Activated naive CD4-positive, alpha-beta T cell treated with anti-CD3 and anti-CD28 coated beads for 36 hours (primary cell): Measurements from ENCODE around the gene RIMOC1. TPM values are rescaled to one million over a fixed set of nuclear protein-coding genes. Genes with fewer than 3 reads are reported as not detected.

Experiments used
- CTCF ChIA-PET: fragments of 350-600 bp; sonication (Branson Sonifier 250); formaldehyde crosslinking; loops from one replicate; lab custom pipeline; 2021; ENCODE audit warnings: antibody characterized with exemption; lab: Charles Lee
- DNase-seq: peaks from one replicate; pipeline ENCODE4 v3.0.0-alpha.2; 2020
- H3K27ac Mint-ChIP-seq: one replicate; pipeline ENCODE4 v1.8.0; 2021; ENCODE audit warnings: mild to moderate bottlenecking, mixed read lengths
- H3K27me3 Mint-ChIP-seq: one replicate; pipeline ENCODE4 v1.8.0; 2021; ENCODE audit warnings: low read depth, mixed read lengths
- H3K36me3 Mint-ChIP-seq: one replicate; pipeline ENCODE4 v1.8.0; 2021; ENCODE audit warnings: low read depth, mixed read lengths
- H3K4me1 Mint-ChIP-seq: one replicate; pipeline ENCODE4 v1.8.0; 2021; ENCODE audit warnings: low read depth, mixed read lengths
- H3K4me3 Mint-ChIP-seq: one replicate; pipeline ENCODE4 v1.8.0; 2021; ENCODE audit warnings: mild to moderate bottlenecking, moderate library complexity, mixed read lengths
- H3K9me3 Mint-ChIP-seq: one replicate; pipeline ENCODE4 v1.8.0; 2021; ENCODE audit warnings: mixed read lengths
- intact Hi-C: fragments of 100-400 bp; cut with micrococcal nuclease; formaldehyde crosslinking; loops from one replicate; pipeline ENCODE4 v1.15.1; 2023
- total RNA-seq, 2 experiments: library from RNA; stranded (reverse); gene quantifications; one replicate each; pipeline ENCODE4 v1.2.3, GENCODE V29; 2021

Gene RIMOC1
- total RNA-seq, 2 experiments from 2014 or later: 16.6 to 19.6 TPM

- Mint-ChIP-seq H3K4me1 (peaks cover 25% of the 10 kb centered on the region), H3K27ac (peak overlapping the region; percentile 1), H3K9me3 (no peaks in the 10 kb centered on the region), H3K27me3 (peaks cover 5% of the 10 kb centered on the region), H3K4me3 (no peak overlapping the region), H3K36me3 (no peaks in the 10 kb centered on the region)
- intact Hi-C loops: loop anchor here (5.0 to 10.0 kb wide), 4 partner anchors 1040 to 1610 kb away; partner anchors contain the start of genes RPL37, TMEM267 and TTC33
- CTCF ChIA-PET: interaction anchor here (1.1 to 3.0 kb wide), 2 partner anchors 18 to 55 kb away, joined by 3 to 11 read pairs; no protein-coding TSS in a partner anchor
- DNase-seq: no peak
These were observed 29.6 kb upstream of the RIMOC1 start for GRCh38 chr5:41874512-41875060.

GRCh38 chr5:41875121-41875520, 29.0 kb upstream of the RIMOC1 start:
- Mint-ChIP-seq H3K4me1 (peaks cover 25% of the 10 kb centered on the region), H3K36me3 (no peaks in the 10 kb centered on the region), H3K27me3 (peaks cover 5% of the 10 kb centered on the region), H3K4me3 (no peak overlapping the region), H3K9me3 (no peaks in the 10 kb centered on the region), H3K27ac (peak overlapping the region; percentile 1)
- CTCF ChIA-PET: interaction anchor here (3.0 kb wide), 1 partner anchor 19 kb away, joined by 11 read pairs; no protein-coding TSS in a partner anchor
- intact Hi-C loops: loop anchor here (10.0 kb wide), 3 partner anchors 1040 to 1610 kb away; partner anchors contain the start of genes RPL37 and TMEM267
- no peak for DNase-seq

GRCh38 chr5:41876678-41877077, 27.5 kb upstream of the RIMOC1 start:
- Mint-ChIP-seq H3K36me3 (no peaks in the 10 kb centered on the region), H3K9me3 (no peaks in the 10 kb centered on the region), H3K27me3 (peaks cover 8% of the 10 kb centered on the region), H3K27ac (no peak overlapping the region), H3K4me3 (no peak overlapping the region), H3K4me1 (peaks cover 17% of the 10 kb centered on the region)
- CTCF ChIA-PET: interaction anchor here (0.6 to 3.0 kb wide), 3 partner anchors 20 to 96 kb away, joined by 3 to 11 read pairs (median 3); partner anchors contain the start of gene RIMOC1
- DNase-seq: no peak
- intact Hi-C loops: loop anchor here (10.0 kb wide), 3 partner anchors 1042 to 1608 kb away; partner anchors contain the start of genes RPL37 and TMEM267

DNA sequence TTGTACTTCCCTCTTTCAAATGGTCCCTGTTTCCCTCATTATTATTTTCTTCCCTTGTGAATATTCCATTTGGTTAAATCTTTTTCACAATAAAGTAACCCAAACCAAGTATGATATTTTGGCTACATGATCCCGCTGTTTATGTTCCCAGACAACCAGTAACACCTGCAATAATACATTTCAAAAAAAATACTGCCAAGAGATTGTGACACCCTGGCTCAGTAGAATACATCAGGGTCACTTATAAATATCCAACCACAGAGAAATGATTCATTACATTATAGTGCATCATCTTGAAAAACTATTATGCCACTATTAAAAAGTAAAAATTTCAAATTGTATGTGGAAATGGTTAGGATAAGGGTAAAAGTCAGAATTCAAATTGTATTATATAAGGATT, 26.7 kb upstream of the RIMOC1 start:
- intact Hi-C loops: loop anchor here (10.0 kb wide), 3 partner anchors 1043 to 1607 kb away; partner anchors contain the start of genes RPL37 and TMEM267
- no peaks in the 10 kb centered on the region for H3K36me3 Mint-ChIP-seq
- no peaks in the 10 kb centered on the region for H3K9me3 Mint-ChIP-seq
- CTCF ChIA-PET: interaction anchor here (3.0 kb wide), 1 partner anchor 21 kb away, joined by 11 read pairs; no protein-coding TSS in a partner anchor
- no peak overlapping the region for H3K4me3 Mint-ChIP-seq
- peaks cover 16% of the 10 kb centered on the region for H3K4me1 Mint-ChIP-seq
- peaks cover 8% of the 10 kb centered on the region for H3K27me3 Mint-ChIP-seq
- no peak for DNase-seq
- no peak overlapping the region for H3K27ac Mint-ChIP-seq

GRCh38 chr5:41878173-41878572, 26.0 kb upstream of the RIMOC1 start:
- Mint-ChIP-seq H3K27me3 (peaks cover 8% of the 10 kb centered on the region), H3K27ac (no peak overlapping the region), H3K9me3 (no peaks in the 10 kb centered on the region), H3K4me3 (no peak overlapping the region), H3K4me1 (peaks cover 16% of the 10 kb centered on the region), H3K36me3 (no peaks in the 10 kb centered on the region)
- intact Hi-C loops: loop anchor here (10.0 kb wide), 3 partner anchors 1043 to 1607 kb away; partner anchors contain the start of genes RPL37 and TMEM267
- CTCF ChIA-PET: no interaction called here
- DNase-seq: no peak

DNA sequence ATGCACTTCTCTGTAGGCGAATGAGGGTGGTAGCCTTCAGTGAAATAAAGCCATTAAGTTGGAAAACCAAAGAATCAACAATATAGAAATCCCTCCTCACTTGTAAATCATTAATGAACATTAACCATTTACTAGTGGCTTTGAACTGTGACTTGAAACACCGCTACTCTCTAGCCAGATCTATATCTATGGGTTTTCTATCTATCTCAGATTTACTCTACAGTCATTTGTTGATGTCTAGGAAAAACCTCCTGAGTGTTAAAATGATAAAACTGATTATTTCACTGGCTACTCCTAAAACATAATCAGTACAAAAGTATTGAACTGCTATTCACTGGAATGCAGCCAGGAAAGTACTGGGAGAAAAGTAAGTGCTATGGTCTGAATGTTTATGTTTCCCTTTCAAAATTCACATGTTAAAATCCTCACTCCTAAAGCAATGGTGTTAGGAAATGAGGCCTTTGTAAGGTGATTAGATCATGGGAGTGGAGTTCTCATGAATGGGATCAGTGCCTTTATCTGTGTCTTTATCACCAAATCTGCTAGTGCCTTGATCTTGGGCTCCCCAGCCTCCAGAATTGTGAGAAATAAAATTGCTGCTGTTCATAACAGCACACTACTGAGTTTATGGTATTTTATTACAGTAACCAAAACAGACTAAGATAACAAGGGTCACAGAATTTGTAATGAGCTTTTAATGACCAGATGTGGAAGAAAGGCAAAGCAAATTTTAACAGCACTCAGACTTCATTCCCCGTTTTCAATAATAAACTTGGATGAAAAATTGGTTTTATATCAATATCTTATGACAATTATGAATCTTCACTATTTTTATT, 25.3 kb upstream of the RIMOC1 start:
- H3K9me3 Mint-ChIP-seq: no peaks in the 10 kb centered on the region
- H3K4me1 Mint-ChIP-seq: peaks cover 15% of the 10 kb centered on the region
- H3K27ac Mint-ChIP-seq: no peak overlapping the region
- peaks cover 8% of the 10 kb centered on the region for H3K27me3 Mint-ChIP-seq
- no peaks in the 10 kb centered on the region for H3K36me3 Mint-ChIP-seq
- CTCF ChIA-PET: no interaction called here
- H3K4me3 Mint-ChIP-seq: no peak overlapping the region
- intact Hi-C loops: loop anchor here (10.0 kb wide), 3 partner anchors 1044 to 1606 kb away; partner anchors contain the start of genes RPL37 and TMEM267
- DNase-seq: no peak

GRCh38 chr5:41882765-41883164, 21.4 kb upstream of the RIMOC1 start:
- intact Hi-C loops: no loop called here
- Mint-ChIP-seq H3K27ac (no peak overlapping the region), H3K36me3 (no peaks in the 10 kb centered on the region), H3K4me1 (no peaks in the 10 kb centered on the region), H3K4me3 (no peak overlapping the region), H3K9me3 (no peaks in the 10 kb centered on the region), H3K27me3 (peaks cover 11% of the 10 kb centered on the region)
- CTCF ChIA-PET: no interaction called here
- no peak for DNase-seq

DNA sequence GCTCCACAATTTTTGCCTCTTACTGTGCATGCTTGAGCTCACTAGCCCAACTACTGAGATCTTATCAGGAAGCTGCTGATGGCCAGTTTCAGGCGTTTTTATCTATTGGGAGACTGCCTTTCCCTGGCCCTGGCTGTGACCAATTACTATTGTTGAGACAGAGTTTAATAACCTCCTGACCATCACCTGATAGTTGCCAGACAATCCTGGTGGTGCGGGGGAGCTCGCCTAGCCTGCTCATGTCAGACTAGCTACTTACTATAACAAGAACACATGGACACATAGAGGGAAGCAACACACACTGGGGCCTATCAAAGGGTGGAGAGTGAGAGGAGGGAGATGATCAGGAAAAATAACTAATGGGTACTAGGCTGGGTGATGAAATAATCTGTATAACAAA, 20.9 kb upstream of the RIMOC1 start:
- Mint-ChIP-seq H3K36me3 (no peaks in the 10 kb centered on the region), H3K27me3 (peaks cover 11% of the 10 kb centered on the region), H3K27ac (no peak overlapping the region), H3K4me1 (no peaks in the 10 kb centered on the region), H3K9me3 (no peaks in the 10 kb centered on the region), H3K4me3 (no peak overlapping the region)
- intact Hi-C loops: no loop called here
- no peak for DNase-seq
- CTCF ChIA-PET: no interaction called here

DNA sequence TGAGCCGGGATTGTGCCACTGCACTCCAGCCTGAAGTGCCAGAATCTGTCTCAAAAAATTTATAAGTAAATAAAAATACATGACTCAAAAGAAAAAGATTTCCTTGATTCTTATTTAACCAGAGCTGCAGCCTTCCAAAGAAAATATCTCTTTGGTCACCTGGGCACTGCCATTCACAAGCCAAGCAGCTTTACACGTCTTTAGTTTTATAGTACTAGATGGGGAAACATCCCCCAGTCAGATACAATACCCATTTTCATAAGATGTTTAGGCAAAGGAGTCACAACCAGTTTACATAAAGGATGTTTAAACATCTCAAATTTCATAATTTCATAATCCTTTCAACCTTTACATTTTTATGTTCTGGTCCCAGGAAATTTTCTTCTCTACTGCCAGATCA, 20.2 kb upstream of the RIMOC1 start:
- no peaks in the 10 kb centered on the region for H3K36me3 Mint-ChIP-seq
- H3K27me3 Mint-ChIP-seq: peaks cover 8% of the 10 kb centered on the region
- H3K9me3 Mint-ChIP-seq: no peaks in the 10 kb centered on the region
- H3K4me3 Mint-ChIP-seq: no peak overlapping the region
- H3K27ac Mint-ChIP-seq: no peak overlapping the region
- intact Hi-C loops: no loop called here
- DNase-seq: no peak
- CTCF ChIA-PET: no interaction called here
- no peaks in the 10 kb centered on the region for H3K4me1 Mint-ChIP-seq

GRCh38 chr5:41885286-41885685, 18.9 kb upstream of the RIMOC1 start:
- Mint-ChIP-seq H3K4me1 (no peaks in the 10 kb centered on the region), H3K27me3 (peaks cover 11% of the 10 kb centered on the region), H3K9me3 (no peaks in the 10 kb centered on the region), H3K36me3 (no peaks in the 10 kb centered on the region), H3K4me3 (no peak overlapping the region), H3K27ac (no peak overlapping the region)
- intact Hi-C loops: no loop called here
- no peak for DNase-seq
- CTCF ChIA-PET: interaction anchor here (1.0 kb wide), 1 partner anchor 32 kb away, joined by 3 read pairs; no protein-coding TSS in a partner anchor

- no peaks in the 10 kb centered on the region for H3K36me3 Mint-ChIP-seq
- H3K4me1 Mint-ChIP-seq: peaks cover 5% of the 10 kb centered on the region
- no peak overlapping the region for H3K4me3 Mint-ChIP-seq
- no peak overlapping the region for H3K27ac Mint-ChIP-seq
- intact Hi-C loops: no loop called here
- CTCF ChIA-PET: interaction anchor here (0.7 kb wide), 1 partner anchor 24 kb away, joined by 3 read pairs; no protein-coding TSS in a partner anchor
- H3K9me3 Mint-ChIP-seq: no peaks in the 10 kb centered on the region
- H3K27me3 Mint-ChIP-seq: peaks cover 24% of the 10 kb centered on the region
- no peak for DNase-seq
These were observed 13.0 kb upstream of the RIMOC1 start for GRCh38 chr5:41891066-41891707.

- Mint-ChIP-seq H3K4me1 (peaks cover 5% of the 10 kb centered on the region), H3K27ac (no peak overlapping the region), H3K27me3 (peaks cover 30% of the 10 kb centered on the region), H3K9me3 (no peaks in the 10 kb centered on the region), H3K4me3 (no peak overlapping the region), H3K36me3 (no peaks in the 10 kb centered on the region)
- intact Hi-C loops: no loop called here
- CTCF ChIA-PET: interaction anchor here (0.7 kb wide), 1 partner anchor 25 kb away, joined by 3 read pairs; no protein-coding TSS in a partner anchor
- DNase-seq: no peak
These were observed 12.1 kb upstream of the RIMOC1 start for GRCh38 chr5:41892031-41892430.
